Gastrocnemius medialis (tissue), 4 donors: Measurements from ENCODE around the gene SP100. TPM values are rescaled to one million over a fixed set of nuclear protein-coding genes. Genes with fewer than 3 reads are reported as not detected.

ENCODE experiments used
- ATAC-seq, 2 donors: fragments of 150-250 bp; one replicate each; pipeline ENCODE4 v1.9.1; 2016
- DNase-seq, 2 donors: peaks; one replicate each; pipeline ENCODE4 v3.0.0-alpha.2; 2019
- H3K27ac ChIP-seq, 4 donors: fragments of 200-600 bp; sonication (generic); 1 replicate in 1 of 4; 2 replicates in 3 of 4; pipeline ENCODE4 v1.5.1; 2016 to 2018; ENCODE audit warnings: mild to moderate bottlenecking in 2 of 4, moderate library complexity in 1 of 4
- H3K27me3 ChIP-seq, 3 donors: fragments of 200-600 bp; sonication (generic) in 2 of 3; 1 replicate in 1 of 3; 2 replicates in 2 of 3; pipeline versions ENCODE4 v1.5.1 to v1.6.0; 2016 to 2019; ENCODE audit warnings: mild to moderate bottlenecking in 1 of 3, moderate library complexity in 1 of 3
- H3K36me3 ChIP-seq, 2 donors: fragments of 200-600 bp; sonication (generic) in 1 of 2; one replicate each; pipeline ENCODE4 v1.5.1; 2017 to 2018
- H3K4me1 ChIP-seq, 2 donors: fragments of 200-600 bp; sonication (generic) in 1 of 2; one replicate each; pipeline ENCODE4 v1.5.1; 2016 to 2017; ENCODE audit warnings: mild to moderate bottlenecking in 2 of 2
- H3K4me3 ChIP-seq, 4 donors: fragments of 200-600 bp; sonication (generic) in 3 of 4; 1 replicate in 1 of 4; 2 replicates in 3 of 4; pipeline ENCODE4 v1.5.1; 2016 to 2019; ENCODE audit warnings: mild to moderate bottlenecking in 2 of 4
- H3K9me3 ChIP-seq, 3 donors: fragments of 200-600 bp; sonication (generic) in 2 of 3; 1 replicate in 1 of 3; 2 replicates in 2 of 3; pipeline ENCODE4 v1.5.1; 2016 to 2019
- POLR2A ChIP-seq, 2 donors: fragments of 450-650 bp; IDR thresholded peaks; one replicate each; pipeline ENCODE4 v1.6.1; 2017; ENCODE audit warnings: antibody characterized with exemption in 2 of 2, mild to moderate bottlenecking in 2 of 2, moderate library complexity in 2 of 2
- in situ Hi-C, 4 donors: fragments of 200-750 bp; cut with MboI; loops; one replicate each; pipeline versions ENCODE4 v1.15.0 to v1.8.0; 2017; ENCODE audit warnings: low sequenced_read_pairs in 4 of 4
- intact Hi-C: fragments of 100-400 bp; cut with DNase I; formaldehyde crosslinking; loops from one replicate; pipeline ENCODE4 v1.15.1; 2023; ENCODE audit warnings: low total_unique reads
- total RNA-seq, 4 donors: library from RNA; depleted of rRNA; stranded (reverse); fragments of >200 nt; gene quantifications; one replicate each; pipeline versions ENCODE4 v1.1.0 to v1.2.3, GENCODE V29; 2016
- TF ChIP-seq, protein P1 (sequence below), 5 experiments: fragments of 450-650 bp in 3 of 5; fragments of 200-600 bp in 2 of 5; sonication (generic) in 2 of 5; IDR thresholded peaks in 4 of 5; conservative IDR thresholded peaks in 1 of 5; 1 replicate in 4 of 5; 2 replicates in 1 of 5; pipeline ENCODE4 v1.5.1; 2016 to 2019; ENCODE audit warnings: antibody characterized with exemption in 5 of 5, mild to moderate bottlenecking in 3 of 5, moderate library complexity in 3 of 5

SP100 gene
- total RNA-seq, 4 donors from 2014 or later, result 18.2 to 30.7 (median 19.5) TPM

DNA sequence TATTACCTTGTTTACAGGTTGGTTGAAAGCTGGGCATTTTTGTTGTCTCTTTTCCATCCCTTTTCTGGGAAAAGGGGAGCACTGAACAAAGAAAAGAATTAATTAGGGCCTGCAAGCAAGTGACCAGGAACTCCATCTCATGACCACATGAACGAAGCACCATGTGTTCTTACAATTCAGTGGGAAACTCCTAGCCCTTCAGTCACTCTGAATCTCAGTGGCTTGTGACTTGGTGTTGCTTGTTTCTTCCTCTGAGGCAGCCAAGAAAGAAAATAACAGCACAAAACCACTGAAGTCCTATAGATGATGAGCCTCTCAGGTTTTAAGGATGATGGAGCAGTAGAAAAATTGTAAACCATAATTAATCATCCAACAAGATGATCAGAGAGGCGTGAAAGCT is 167.6 kb downstream of the SP100 start:
- no peak for TF ChIP-seq POLR2A (IDR thresholded peaks at IDR 0.05)
- TF ChIP-seq, protein P1, sequence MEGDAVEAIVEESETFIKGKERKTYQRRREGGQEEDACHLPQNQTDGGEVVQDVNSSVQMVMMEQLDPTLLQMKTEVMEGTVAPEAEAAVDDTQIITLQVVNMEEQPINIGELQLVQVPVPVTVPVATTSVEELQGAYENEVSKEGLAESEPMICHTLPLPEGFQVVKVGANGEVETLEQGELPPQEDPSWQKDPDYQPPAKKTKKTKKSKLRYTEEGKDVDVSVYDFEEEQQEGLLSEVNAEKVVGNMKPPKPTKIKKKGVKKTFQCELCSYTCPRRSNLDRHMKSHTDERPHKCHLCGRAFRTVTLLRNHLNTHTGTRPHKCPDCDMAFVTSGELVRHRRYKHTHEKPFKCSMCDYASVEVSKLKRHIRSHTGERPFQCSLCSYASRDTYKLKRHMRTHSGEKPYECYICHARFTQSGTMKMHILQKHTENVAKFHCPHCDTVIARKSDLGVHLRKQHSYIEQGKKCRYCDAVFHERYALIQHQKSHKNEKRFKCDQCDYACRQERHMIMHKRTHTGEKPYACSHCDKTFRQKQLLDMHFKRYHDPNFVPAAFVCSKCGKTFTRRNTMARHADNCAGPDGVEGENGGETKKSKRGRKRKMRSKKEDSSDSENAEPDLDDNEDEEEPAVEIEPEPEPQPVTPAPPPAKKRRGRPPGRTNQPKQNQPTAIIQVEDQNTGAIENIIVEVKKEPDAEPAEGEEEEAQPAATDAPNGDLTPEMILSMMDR (IDR thresholded peaks at IDR 0.05 in 4 of 5, conservative IDR thresholded peaks at IDR 0.05 in 1 of 5), result no peak
- no peak overlapping the region for H3K4me3 ChIP-seq
- intact Hi-C loops (no loop called here), in situ Hi-C loops (no loop called here)
- DNase-seq (no peak), ATAC-seq (no peak)
- no peaks in the 10 kb centered on the region for H3K4me1 ChIP-seq
- H3K9me3 ChIP-seq, result no peaks in the 10 kb centered on the region
- H3K36me3 ChIP-seq, result no peaks in the 10 kb centered on the region
- no peak overlapping the region for H3K27ac ChIP-seq
- no peaks in the 10 kb centered on the region for H3K27me3 ChIP-seq

DNA sequence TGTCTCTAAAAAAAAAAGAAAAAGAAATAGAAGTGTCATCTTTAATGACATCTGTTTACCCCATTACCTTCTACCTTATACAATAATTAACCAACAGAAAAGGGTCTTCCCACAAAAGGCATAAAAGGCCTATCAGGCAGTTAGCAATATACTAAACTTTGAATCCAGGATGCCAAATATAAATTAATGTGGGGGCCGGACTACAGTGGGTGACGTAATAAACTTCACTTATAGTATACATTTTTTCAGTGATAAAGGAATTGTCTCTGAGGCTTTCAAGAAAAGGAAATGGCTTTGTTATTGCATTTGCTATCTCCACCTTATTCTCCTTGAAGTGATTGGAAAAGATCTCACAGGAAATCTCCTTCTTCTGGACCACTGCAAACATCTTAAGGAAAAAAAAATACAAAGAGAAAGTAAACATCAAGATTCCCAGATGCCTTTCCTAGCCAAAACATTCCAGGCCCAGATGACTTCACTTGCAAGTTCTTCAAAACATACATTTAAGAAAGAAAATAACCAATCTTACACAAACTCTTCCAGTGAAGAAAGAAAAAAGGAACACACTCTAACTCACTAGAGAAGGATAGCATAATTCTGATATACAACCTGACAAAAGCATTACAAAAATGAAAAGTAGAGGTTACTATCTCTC is 170.5 kb downstream of the SP100 start:
- H3K27ac ChIP-seq, result no peak overlapping the region
- no peak for TF ChIP-seq POLR2A (IDR thresholded peaks at IDR 0.05)
- TF ChIP-seq, protein P1 (IDR thresholded peaks at IDR 0.05 in 4 of 5, conservative IDR thresholded peaks at IDR 0.05 in 1 of 5), result no peak

DNA sequence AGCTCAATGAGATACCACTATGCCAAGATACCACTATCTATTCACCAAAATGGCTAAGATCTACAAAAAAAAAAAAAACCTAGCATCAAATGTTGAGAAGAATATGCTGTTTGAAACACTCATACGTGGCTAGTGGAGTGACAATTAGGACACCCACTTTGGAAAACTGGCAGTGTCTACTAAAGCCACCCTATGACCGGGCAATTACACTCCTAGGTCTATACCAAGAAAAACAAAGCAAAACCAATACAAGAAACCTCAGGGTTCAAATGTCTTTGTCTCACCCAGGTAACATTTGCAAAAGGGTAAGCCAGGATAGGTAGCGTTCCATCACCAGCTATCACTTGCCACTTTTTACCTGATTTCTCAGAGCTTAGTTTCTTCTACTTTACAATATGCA is 173.0 kb downstream of the SP100 start:
- H3K4me3 ChIP-seq, result no peak overlapping the region
- H3K36me3 ChIP-seq, result no peaks in the 10 kb centered on the region
- intact Hi-C loops, result no loop called here
- H3K9me3 ChIP-seq, result no peaks in the 10 kb centered on the region
- in situ Hi-C loops, result no loop called here
- DNase-seq, result no peak
- no peaks in the 10 kb centered on the region for H3K4me1 ChIP-seq
- no peaks in the 10 kb centered on the region for H3K27me3 ChIP-seq
- ATAC-seq, result no peak
- TF ChIP-seq, protein P1 (IDR thresholded peaks at IDR 0.05 in 4 of 5, conservative IDR thresholded peaks at IDR 0.05 in 1 of 5), result no peak
- TF ChIP-seq POLR2A (IDR thresholded peaks at IDR 0.05), result no peak
- H3K27ac ChIP-seq, result no peak overlapping the region

More for the DNA sequence above, 170.5 kb downstream of the SP100 start:
- DNase-seq (no peak), ATAC-seq (no peak)
- Histone ChIP-seq H3K36me3 (no peaks in the 10 kb centered on the region), H3K4me1 (no peaks in the 10 kb centered on the region), H3K9me3 (no peaks in the 10 kb centered on the region), H3K27me3 (no peaks in the 10 kb centered on the region), H3K4me3 (no peak overlapping the region)
- intact Hi-C loops (no loop called here), in situ Hi-C loops (no loop called here)

DNA sequence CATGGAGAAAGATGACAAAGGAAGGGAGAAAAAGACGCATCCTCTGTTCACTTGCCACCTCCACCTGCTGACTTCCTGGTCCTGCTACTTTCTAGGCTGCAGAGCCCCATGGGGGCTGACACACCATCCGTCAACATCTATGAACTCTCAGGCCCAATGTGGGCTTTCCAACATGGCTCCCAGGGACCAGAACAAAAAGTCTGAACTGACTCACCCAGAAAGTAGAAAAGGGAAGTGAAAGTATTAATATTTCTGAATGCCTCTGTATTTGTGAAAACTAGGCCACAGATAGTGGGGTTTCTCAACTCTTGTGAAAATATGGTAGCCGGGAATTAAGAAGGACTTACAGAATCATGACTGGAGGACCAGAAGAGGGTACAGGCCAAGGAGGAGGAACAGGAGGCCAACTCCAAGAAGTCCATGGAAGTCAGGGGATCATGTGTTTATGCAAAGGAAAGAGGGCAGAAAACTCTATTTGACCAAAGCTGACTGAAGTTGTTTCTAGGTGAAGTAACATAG is 173.6 kb downstream of the SP100 start:
- no peak for TF ChIP-seq POLR2A (IDR thresholded peaks at IDR 0.05)
- TF ChIP-seq, protein P1 (IDR thresholded peaks at IDR 0.05 in 4 of 5, conservative IDR thresholded peaks at IDR 0.05 in 1 of 5), result no peak
- H3K9me3 ChIP-seq, result no peaks in the 10 kb centered on the region
- no peak overlapping the region for H3K4me3 ChIP-seq
- DNase-seq, result no peak
- intact Hi-C loops (no loop called here), in situ Hi-C loops (no loop called here)
- ATAC-seq, result no peak
- H3K27me3 ChIP-seq, result no peaks in the 10 kb centered on the region
- no peaks in the 10 kb centered on the region for H3K36me3 ChIP-seq
- no peak overlapping the region for H3K27ac ChIP-seq
- no peaks in the 10 kb centered on the region for H3K4me1 ChIP-seq
